AG08396 (cell line): ENCODE results near the gene OLIG3.

Experiments
- DNase-seq: peaks from one replicate; pipeline ENCODE4 v3.0.0; 2012; ENCODE audit warnings: low spot score, mixed read lengths

OLIG3 gene

DNA sequence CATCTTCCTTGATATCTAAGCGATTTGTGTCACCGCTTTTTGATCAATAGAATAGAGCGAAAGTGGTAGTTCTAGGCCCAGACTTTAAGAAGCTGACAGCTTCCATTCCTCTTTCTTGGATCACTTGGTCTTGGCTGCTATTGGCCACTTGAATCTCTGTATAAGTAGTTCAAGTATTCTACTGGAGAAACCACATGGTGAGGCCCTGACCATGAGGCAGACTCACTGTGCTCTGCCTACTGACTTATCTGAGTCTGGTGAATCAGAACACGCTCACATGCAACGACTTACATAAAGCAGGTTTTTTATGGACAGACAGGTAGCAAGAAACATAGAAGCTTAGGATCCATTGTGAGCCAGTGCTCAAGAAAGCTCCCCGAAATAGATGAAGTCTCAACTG lies 27.0 kb downstream of the OLIG3 start:
- no peak for DNase-seq

DNA sequence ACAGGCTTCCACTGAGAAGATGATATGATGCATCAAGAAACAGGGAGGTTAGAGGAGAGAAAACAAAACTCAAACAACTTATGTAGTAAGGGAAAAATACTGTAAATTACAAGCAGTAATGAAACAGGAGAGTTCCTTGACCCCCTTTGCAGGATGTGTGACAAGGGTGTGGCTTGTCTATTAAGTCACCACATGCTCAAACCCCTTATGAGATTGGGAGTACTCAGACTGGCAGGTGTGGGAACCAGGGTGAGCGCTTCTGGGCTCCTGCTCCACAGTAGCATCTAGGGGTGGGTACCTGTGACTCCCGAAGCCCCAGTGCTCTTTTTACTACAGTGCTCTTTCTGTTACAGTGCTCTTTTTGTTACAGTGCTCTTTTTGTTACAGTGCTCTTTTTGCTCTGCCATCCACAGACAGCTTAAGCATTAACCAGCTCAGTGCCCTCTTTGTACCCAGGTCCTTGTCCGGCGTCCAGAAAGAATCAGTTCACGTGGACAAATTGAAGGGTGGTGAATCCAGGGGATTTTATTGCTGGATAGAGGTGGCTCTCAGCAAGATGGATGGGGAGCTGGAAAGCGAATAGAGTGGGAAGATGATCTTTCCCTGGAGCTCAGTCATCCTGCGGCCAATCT lies 28.7 kb downstream of the OLIG3 start:
- DNase-seq, result no peak

DNA sequence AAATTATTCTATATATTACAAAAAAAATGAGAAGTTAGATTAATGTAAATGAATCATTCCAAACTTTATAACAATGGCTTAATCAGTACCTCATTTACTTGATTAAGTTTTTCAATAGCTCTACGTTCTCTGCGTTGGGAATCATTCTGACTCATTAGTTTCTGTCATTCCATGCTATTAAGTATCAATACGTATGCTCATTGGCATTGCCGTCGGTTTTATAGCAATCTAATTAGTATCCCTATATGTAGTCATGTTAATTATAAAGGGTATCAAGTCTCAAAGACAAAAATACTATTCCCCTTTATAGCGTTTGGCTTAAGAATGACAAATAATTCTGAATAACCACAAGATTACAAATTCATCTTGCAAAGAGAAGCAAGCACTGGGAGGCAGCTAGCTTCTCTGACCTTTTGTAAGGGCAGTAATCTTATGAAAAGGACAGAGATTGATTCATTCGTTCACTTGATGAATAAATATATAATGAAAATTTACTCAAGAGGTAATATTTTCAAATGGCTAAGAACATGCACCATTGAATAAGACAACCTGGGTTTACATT lies 41.8 kb downstream of the OLIG3 start:
- DNase-seq, result no peak

DNA sequence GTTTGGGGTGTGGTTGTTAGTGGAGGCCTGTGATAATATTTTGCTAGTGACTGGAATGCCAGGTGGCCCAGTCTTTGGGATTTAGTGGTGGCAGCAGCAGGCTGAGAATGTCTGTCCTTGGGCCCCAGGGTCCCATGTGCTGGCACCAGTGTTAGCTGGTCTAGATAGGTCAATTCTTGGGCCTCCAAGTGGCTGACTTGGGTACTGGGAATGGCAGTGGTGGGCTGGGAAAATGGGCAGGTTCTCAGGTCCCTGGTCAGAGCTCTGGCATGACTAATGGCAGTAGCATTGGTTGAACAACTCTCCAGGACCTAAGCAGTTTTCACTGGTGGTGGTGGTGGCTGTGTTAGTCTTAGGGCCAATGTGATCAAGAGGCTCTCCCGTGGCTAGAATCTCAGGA lies 50.3 kb downstream of the OLIG3 start:
- no peak for DNase-seq
